HepG2 (cell line): ENCODE data around the gene AGAP1. TPM values are rescaled to one million over a fixed set of nuclear protein-coding genes. Genes with fewer than 3 reads are reported as not detected.

ENCODE experiments used
- ADNP ChIP-seq: sonication (generic); formaldehyde crosslinking; IDR thresholded peaks from 2 replicates; pipeline ENCODE4 v1.4.0; 2020; ENCODE audit warnings: missing genetic modification reagents
- HINFP ChIP-seq: sonication (generic); formaldehyde crosslinking; IDR thresholded peaks from 2 replicates; pipeline ENCODE4 v1.4.0; 2020; ENCODE audit warnings: low read depth, mild to moderate bottlenecking, missing genetic modification reagents
- NAIF1 ChIP-seq: sonication (generic); formaldehyde crosslinking; IDR thresholded peaks from 2 replicates; pipeline ENCODE4 v1.5.0; 2020; ENCODE audit warnings: mild to moderate bottlenecking, missing genetic modification reagents, borderline replicate concordance
- RARA ChIP-seq: IDR thresholded peaks from 2 replicates; pipeline ENCODE4 v1.6.1; 2016; ENCODE audit warnings: missing genetic modification reagents, missing compliant biosample characterization
- ZNF329 ChIP-seq: sonication (generic); formaldehyde crosslinking; IDR thresholded peaks from 2 replicates; pipeline ENCODE4 v1.9.0; 2021; ENCODE audit warnings: low read depth, mild to moderate bottlenecking, missing genetic modification reagents
- polyA plus RNA-seq, 8 experiments: library from polyadenylated mRNA; depleted of rRNA in 3 of 8; stranded (reverse) in 7 of 8; unstranded in 1 of 8; fragments of >200 nt; fragmentation: Illumina TruSeq in 4 of 8; extraction: Trizol in 4 of 8; gene quantifications; 2 replicates each; pipeline versions ENCODE4 v1.2.1 to v1.2.3, GENCODE V29; 2011 to 2016; ENCODE audit warnings: low read depth in 4 of 8, missing spikeins in 1 of 8, mixed read lengths in 1 of 8; ENCODE audit not compliant: insufficient read depth in 1 of 8
- total RNA-seq, 5 experiments: library from RNA; depleted of rRNA; stranded (reverse); fragments of >200 nt; fragmentation: Illumina TruSeq; extraction: Trizol; gene quantifications; 2 replicates each; pipeline ENCODE4 v1.2.3, GENCODE V29; 2016; ENCODE audit warnings: low read depth in 1 of 5
- TF ChIP-seq, protein P1 (sequence below): sonication (generic); formaldehyde crosslinking; IDR thresholded peaks from 2 replicates; pipeline ENCODE4 v1.4.0; 2020; ENCODE audit warnings: missing genetic modification reagents, mild to moderate bottlenecking, borderline replicate concordance
- TF ChIP-seq, protein P2 (sequence below): sonication (generic); formaldehyde crosslinking; IDR thresholded peaks from 2 replicates; pipeline ENCODE4 v1.5.0; 2020; ENCODE audit warnings: missing genetic modification reagents

AGAP1 gene
- total and polyA plus RNA-seq, 2 of the 13 experiments (the other 11 are each of a cell fraction or from before 2014, with no cell fraction given) = 21.2 to 32.7 TPM

- TF ChIP-seq, protein P1, sequence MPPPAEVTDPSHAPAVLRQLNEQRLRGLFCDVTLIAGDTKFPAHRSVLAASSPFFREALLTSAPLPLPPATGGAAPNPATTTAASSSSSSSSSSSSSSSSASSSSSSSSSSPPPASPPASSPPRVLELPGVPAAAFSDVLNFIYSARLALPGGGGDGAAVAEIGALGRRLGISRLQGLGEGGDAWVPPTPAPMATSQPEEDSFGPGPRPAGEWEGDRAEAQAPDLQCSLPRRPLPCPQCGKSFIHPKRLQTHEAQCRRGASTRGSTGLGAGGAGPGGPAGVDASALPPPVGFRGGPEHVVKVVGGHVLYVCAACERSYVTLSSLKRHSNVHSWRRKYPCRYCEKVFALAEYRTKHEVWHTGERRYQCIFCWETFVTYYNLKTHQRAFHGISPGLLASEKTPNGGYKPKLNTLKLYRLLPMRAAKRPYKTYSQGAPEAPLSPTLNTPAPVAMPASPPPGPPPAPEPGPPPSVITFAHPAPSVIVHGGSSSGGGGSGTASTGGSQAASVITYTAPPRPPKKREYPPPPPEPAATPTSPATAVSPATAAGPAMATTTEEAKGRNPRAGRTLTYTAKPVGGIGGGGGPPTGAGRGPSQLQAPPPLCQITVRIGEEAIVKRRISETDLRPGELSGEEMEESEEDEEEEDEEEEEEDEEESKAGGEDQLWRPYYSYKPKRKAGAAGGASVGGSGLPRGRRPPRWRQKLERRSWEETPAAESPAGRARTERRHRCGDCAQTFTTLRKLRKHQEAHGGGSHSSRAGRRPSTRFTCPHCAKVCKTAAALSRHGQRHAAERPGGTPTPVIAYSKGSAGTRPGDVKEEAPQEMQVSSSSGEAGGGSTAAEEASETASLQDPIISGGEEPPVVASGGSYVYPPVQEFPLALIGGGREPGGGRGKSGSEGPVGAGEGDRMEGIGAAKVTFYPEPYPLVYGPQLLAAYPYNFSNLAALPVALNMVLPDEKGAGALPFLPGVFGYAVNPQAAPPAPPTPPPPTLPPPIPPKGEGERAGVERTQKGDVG = no peak
- TF ChIP-seq, protein P2, sequence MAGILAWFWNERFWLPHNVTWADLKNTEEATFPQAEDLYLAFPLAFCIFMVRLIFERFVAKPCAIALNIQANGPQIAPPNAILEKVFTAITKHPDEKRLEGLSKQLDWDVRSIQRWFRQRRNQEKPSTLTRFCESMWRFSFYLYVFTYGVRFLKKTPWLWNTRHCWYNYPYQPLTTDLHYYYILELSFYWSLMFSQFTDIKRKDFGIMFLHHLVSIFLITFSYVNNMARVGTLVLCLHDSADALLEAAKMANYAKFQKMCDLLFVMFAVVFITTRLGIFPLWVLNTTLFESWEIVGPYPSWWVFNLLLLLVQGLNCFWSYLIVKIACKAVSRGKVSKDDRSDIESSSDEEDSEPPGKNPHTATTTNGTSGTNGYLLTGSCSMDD (CRISPR knock-in tag) = no peak
- TF ChIP-seq NAIF1 (CRISPR knock-in tag) (no peak), HINFP (CRISPR knock-in tag) (no peak), ZNF329 (CRISPR knock-in tag) (no peak), RARA (CRISPR knock-in tag) (no peak), ADNP (no peak)
- TF ChIP-seq, all 625 proteins: peak for 6
Observed at GRCh38 chr2:235594964-235595363, 101.1 kb downstream of the AGAP1 start (continued).
